HL-60 (cell line): ENCODE results near the gene KIAA0408.

ENCODE experiments used
- CTCF ChIP-seq: IDR thresholded peaks from one replicate; pipeline ENCODE4 v1.5.1; 2011; ENCODE audit warnings: low read length, control low read depth, inconsistent platforms; ENCODE audit not compliant: insufficient read depth
- POLR2AphosphoS5 ChIP-seq: IDR thresholded peaks from 2 replicates; pipeline ENCODE4 v1.6.1; 2012; ENCODE audit warnings: low read depth
- REST ChIP-seq: IDR thresholded peaks from 2 replicates; pipeline ENCODE4 v1.6.1; 2012; ENCODE audit warnings: low read depth; ENCODE audit not compliant: insufficient replicate concordance

- TF ChIP-seq CTCF (no peak), REST (no peak), POLR2AphosphoS5 (no peak)
Measured at GRCh38 chr6:127423921-127424320, 35.3 kb downstream of the KIAA0408 start.
